ENCODE results near the gene NXPH1. TPM values are rescaled to one million over a fixed set of nuclear protein-coding genes. Genes with fewer than 3 reads are reported as not detected.

The NXPH1 gene
- total and polyA plus RNA-seq, 7 donors: not detected

GRCh38 chr7:8592167-8592566 is 158.8 kb downstream of the NXPH1 start:
- intact Hi-C loops (cut with DNase I): no loop called here
- WGBS, 3 donors: 27 to 50% (median 41%) methylated on average over 2 of the region's 2 CpGs
- no peak for DNase-seq
- no peaks in the 10 kb centered on the region for H3K9me3 ChIP-seq
- no peak for TF ChIP-seq CTCF (IDR thresholded peaks at IDR 0.05)
- H3K4me1 ChIP-seq: no peaks in the 10 kb centered on the region
- ATAC-seq: no peak
- no peak overlapping the region for H3K27ac ChIP-seq
- H3K4me3 ChIP-seq: no peak overlapping the region
- H3K27me3 ChIP-seq (ENCODE audit: insufficient read depth in 3 of 3, low read length in 2 of 3): no peaks in the 10 kb centered on the region
- H3K36me3 ChIP-seq (ENCODE audit: insufficient read depth in 1 of 2, low read depth in 1 of 2): no peaks in the 10 kb centered on the region

- Histone ChIP-seq H3K36me3 (ENCODE audit: insufficient read depth in 1 of 2, low read depth in 1 of 2) (no peaks in the 10 kb centered on the region), H3K4me1 (no peaks in the 10 kb centered on the region), H3K4me3 (no peak overlapping the region), H3K27me3 (ENCODE audit: insufficient read depth in 3 of 3, low read length in 2 of 3) (no peaks in the 10 kb centered on the region), H3K9me3 (no peaks in the 10 kb centered on the region), H3K27ac (no peak overlapping the region)
- DNase-seq: no peak
- intact Hi-C loops (cut with DNase I): no loop called here
- ATAC-seq: no peak
- TF ChIP-seq CTCF (IDR thresholded peaks at IDR 0.05): no peak
- 20 to 30% (median 28%) methylated on average over 5 of the region's 5 CpGs for WGBS, 3 donors
Observed at GRCh38 chr7:8594115-8594514, 160.7 kb downstream of the NXPH1 start.

GRCh38 chr7:8597565-8597964 is 164.2 kb downstream of the NXPH1 start:
- Histone ChIP-seq H3K36me3 (ENCODE audit: insufficient read depth in 1 of 2, low read depth in 1 of 2) (no peaks in the 10 kb centered on the region), H3K4me1 (no peaks in the 10 kb centered on the region), H3K27ac (no peak overlapping the region), H3K27me3 (ENCODE audit: insufficient read depth in 3 of 3, low read length in 2 of 3) (no peaks in the 10 kb centered on the region), H3K4me3 (no peak overlapping the region), H3K9me3 (no peaks in the 10 kb centered on the region)
- TF ChIP-seq CTCF (IDR thresholded peaks at IDR 0.05): no peak
- 59 to 76% (median 69%) methylated on average over 3 of the region's 3 CpGs for WGBS, 3 donors
- no peak for DNase-seq
- intact Hi-C loops (cut with DNase I): no loop called here
- no peak for ATAC-seq

- H3K4me1 ChIP-seq: no peaks in the 10 kb centered on the region
- 74 to 82% (median 78%) methylated on average over 2 of the region's 2 CpGs for WGBS, 3 donors
- no peak overlapping the region for H3K4me3 ChIP-seq
- ATAC-seq: no peak
- TF ChIP-seq CTCF (IDR thresholded peaks at IDR 0.05): no peak
- intact Hi-C loops (cut with DNase I): no loop called here
- no peak overlapping the region for H3K27ac ChIP-seq
- H3K27me3 ChIP-seq (ENCODE audit: insufficient read depth in 3 of 3, low read length in 2 of 3): no peaks in the 10 kb centered on the region
- DNase-seq: no peak
- H3K36me3 ChIP-seq (ENCODE audit: insufficient read depth in 1 of 2, low read depth in 1 of 2): no peaks in the 10 kb centered on the region
- H3K9me3 ChIP-seq: no peaks in the 10 kb centered on the region
Observed at GRCh38 chr7:8601121-8601520, 167.7 kb downstream of the NXPH1 start.

- intact Hi-C loops (cut with DNase I): no loop called here
- no peak overlapping the region for H3K4me3 ChIP-seq
- no peak overlapping the region for H3K27ac ChIP-seq
- 28 to 52% (median 40%) methylated on average over 1 of the region's 1 CpG for WGBS, 3 donors
- no peaks in the 10 kb centered on the region for H3K4me1 ChIP-seq
- TF ChIP-seq CTCF (IDR thresholded peaks at IDR 0.05): no peak
- no peak for DNase-seq
- no peaks in the 10 kb centered on the region for H3K9me3 ChIP-seq
- ATAC-seq: no peak
- no peaks in the 10 kb centered on the region for H3K36me3 ChIP-seq (ENCODE audit: insufficient read depth in 1 of 2, low read depth in 1 of 2)
- H3K27me3 ChIP-seq (ENCODE audit: insufficient read depth in 3 of 3, low read length in 2 of 3): no peaks in the 10 kb centered on the region
Observed at GRCh38 chr7:8605221-8605620, 171.8 kb downstream of the NXPH1 start.
